GM18526 (cell line): Measurements from ENCODE around the gene ABCB9.

Experiments used
- POLR2A ChIP-seq: IDR thresholded peaks from 3 replicates; pipeline ENCODE4 v1.6.1; 2011; ENCODE audit not compliant: insufficient read length; ENCODE audit errors: extremely low read depth

Gene ABCB9

GRCh38 chr12:122979001-122979907, 13.0 kb upstream of the ABCB9 start:
- no peak for TF ChIP-seq POLR2A

- TF ChIP-seq POLR2A: no peak
Observed at GRCh38 chr12:122978507-122978955, 12.3 kb upstream of the ABCB9 start.

GRCh38 chr12:122977655-122978392, 11.6 kb upstream of the ABCB9 start:
- no peak for TF ChIP-seq POLR2A

- TF ChIP-seq POLR2A: no peak
Observed at GRCh38 chr12:122977153-122977552, 10.9 kb upstream of the ABCB9 start.

- no peak for TF ChIP-seq POLR2A
Observed at GRCh38 chr12:122976648-122976975, 10.3 kb upstream of the ABCB9 start.

GRCh38 chr12:122975790-122976647, 9.8 kb upstream of the ABCB9 start:
- TF ChIP-seq POLR2A: no peak

- peak; percentile 56 for TF ChIP-seq POLR2A
Observed at GRCh38 chr12:122974892-122975789, 8.9 kb upstream of the ABCB9 start, which contains the start of gene OGFOD2. Gene OGFOD2 (plus strand): TSS chr12:122975244. CDS start chr12:122975252, 8 bp downstream.

- TF ChIP-seq POLR2A: peak; percentile 40
Observed at GRCh38 chr12:122974274-122974891, 8.1 kb upstream of the ABCB9 start.

GRCh38 chr12:122969676-122970075, 3.4 kb upstream of the ABCB9 start:
- TF ChIP-seq POLR2A: no peak

GRCh38 chr12:122968104-122968503, 1.8 kb upstream of the ABCB9 start:
- TF ChIP-seq POLR2A: no peak

- TF ChIP-seq POLR2A: no peak
Observed at GRCh38 chr12:122966743-122967550, 684 bp upstream of the ABCB9 start.

- no peak for TF ChIP-seq POLR2A
Observed at GRCh38 chr12:122965321-122965751, 927 bp downstream of the ABCB9 start.
